HG02970 (cell line): Measurements from ENCODE around the gene COL25A1.

Experiments used
- ATAC-seq: cut with Tn5 transposase; IDR thresholded peaks from one replicate; pipeline ENCODE4 v1.9.1; 2021; ENCODE audit warnings: mild to moderate bottlenecking, moderate library complexity, moderate number of reproducible peaks; ENCODE audit not compliant: unreplicated experiment, low FRiP score

The COL25A1 gene

DNA sequence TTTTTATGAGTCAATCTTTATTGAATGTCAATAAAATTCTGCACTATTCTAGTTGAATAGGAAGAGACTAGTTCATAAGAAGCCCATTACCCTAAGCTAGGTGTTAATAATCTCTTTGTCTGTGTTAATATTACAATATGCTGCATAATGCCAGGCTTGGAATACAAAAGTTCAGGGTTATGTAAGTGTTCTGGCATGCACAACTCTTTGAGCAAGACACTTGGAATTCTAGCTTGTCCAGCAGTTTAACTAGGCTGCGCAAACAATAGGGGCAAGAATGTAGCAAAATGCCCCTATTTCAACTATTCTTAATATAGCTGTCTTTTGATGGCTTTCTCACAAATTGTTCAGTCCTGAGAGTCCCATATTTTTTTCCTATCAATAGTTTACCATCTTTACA, 508.3 kb downstream of the COL25A1 start:
- ATAC-seq: no peak

DNA sequence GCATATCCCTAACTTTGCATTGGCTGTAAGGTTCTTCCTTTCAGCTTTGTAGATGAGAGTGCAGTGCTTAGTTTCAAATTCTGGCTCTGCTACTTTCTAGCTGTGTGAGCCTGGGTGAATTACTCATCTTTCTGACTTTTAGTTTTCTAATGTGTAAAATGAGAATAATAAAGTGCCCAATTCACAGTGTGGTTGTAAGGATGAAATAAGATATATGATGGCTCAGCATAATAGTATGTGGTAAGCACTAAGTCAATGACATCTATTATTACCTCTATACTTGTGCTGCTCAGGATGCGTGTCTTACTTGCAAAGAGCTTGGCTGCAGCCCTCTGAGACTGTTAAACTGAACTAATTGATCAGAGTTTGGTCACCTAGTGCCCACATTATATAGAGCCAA, 509.0 kb downstream of the COL25A1 start:
- no peak for ATAC-seq

DNA sequence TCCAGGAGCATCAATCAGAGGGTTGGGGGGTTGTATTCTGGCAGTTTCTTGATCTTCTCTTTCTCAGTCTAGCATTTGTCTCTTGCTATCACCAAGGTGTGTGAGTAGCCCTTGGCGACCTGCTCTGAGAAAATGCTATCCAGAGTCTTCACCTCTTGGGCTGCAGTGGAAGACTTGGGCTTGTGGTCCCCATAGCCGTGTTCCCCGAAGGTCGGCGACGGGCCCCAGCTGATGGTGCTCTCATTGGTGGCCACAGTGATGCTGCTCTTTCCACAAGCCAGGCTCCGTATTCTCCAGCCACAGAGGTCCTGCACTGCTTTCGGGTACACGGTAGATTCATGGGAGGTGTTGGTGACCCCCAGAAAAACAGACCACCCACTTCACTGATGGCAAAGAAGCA, 513.7 kb downstream of the COL25A1 start:
- no peak for ATAC-seq

DNA sequence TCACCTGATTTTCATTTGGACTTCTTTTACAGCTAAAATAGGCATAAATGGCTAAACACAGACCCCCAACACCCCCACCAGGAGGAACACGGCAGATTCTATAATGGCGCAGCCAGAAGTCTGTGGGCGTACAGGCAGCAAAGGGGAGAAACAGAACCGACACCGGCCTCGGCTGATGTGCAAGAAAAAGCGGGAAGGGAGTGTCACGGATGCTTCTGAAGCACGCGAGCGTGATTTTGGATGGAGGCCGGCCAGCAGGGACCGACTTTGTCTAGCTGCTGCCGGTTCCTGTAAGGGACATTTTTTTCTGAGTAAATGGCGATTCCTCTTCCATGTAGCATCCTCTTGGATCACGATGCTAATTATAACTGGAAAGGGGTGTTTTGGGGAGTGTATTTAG, 514.7 kb downstream of the COL25A1 start:
- ATAC-seq: no peak

DNA sequence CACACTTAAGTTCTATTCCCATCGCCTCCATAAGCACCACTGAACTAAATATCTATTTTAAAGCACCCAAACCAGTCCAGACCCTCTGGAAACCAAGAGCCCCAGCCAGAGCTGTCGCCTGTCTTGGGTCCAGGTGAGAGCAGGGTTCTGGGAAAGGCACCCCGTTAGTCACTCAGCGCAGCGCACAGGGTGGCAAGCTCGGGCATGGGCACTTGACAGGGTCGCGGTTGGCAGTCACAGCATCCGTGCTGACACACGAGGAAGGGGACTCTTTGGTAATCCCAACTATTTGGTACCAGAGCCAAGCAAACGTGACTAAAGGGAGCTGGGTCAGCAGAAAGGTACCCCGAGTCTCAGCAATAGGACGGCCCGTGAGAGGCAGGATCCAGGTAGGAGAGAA, 515.4 kb downstream of the COL25A1 start:
- ATAC-seq: no peak

DNA sequence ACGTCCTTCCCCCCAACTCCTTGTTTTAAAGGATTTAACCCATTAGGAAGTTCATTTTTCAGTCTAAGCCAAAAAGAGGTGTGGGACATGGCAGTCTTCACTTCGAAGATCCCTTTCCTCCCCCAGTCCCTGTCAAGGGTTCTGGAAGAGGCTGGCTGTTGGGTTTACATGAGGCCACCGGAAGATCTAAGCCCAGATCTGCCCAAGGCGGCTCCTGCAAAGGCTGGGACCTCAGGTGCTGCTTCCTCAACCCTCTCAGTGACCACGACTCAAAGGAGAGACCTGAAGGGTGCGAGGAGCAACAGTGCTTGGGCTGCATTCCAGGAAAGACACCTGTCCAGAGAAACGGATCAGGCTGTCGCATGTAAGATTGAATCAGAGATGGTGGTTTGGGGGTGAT, 516.1 kb downstream of the COL25A1 start:
- no peak for ATAC-seq

DNA sequence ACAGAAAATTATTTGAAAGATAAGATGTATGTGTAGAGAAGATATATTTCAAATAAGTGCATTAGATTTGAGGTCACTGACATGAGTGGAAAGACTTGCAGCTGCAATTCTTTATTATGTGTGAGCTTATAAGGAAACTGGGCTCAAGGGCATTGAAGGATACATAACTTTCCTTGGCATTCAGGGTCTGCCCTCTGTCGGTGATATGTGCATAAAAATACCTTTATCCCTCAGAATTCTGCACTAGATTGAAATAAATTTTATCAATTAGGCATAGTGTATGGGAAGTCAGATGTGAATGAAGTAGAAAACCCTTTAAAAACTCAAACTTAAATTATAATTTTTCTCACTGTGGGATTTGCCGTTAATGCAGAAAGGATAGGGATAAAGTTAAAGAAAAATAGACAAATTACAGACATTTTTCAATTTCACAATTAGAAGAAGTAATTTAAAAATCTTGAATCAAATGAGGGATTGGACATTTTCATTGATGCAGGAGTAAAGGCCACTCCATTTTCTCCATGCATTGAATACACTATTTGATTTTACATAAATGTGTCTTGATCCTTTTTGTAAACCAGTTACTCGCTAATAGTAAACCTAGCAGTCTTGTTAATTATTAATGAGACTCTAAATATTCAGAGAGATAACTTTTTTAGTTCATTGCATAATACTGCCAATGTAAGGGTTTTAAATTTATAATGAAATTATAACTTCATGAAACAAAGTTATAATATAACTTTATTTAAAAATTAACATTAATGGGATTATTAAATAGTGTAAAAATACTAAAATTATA, 518.6 kb downstream of the COL25A1 start:
- no peak for ATAC-seq

DNA sequence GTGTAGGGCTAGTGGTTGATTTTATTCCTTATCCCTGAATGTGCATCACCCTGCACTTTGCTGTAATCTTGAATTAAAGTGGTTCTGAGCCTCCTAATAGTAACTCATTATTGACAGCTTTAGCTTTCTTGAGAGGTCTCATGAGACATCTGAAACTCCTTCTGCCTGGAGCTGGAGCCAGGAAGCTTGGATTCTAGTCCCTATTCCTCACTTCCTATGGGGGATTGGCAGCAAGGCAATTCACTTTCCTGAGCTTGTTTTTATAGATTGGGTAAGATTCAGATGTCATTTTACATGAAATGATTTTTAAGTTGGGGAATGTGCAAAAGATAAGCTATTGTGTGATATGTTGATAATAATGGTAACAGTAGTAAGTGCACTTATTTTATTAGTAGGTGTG, 522.5 kb downstream of the COL25A1 start:
- no peak for ATAC-seq

DNA sequence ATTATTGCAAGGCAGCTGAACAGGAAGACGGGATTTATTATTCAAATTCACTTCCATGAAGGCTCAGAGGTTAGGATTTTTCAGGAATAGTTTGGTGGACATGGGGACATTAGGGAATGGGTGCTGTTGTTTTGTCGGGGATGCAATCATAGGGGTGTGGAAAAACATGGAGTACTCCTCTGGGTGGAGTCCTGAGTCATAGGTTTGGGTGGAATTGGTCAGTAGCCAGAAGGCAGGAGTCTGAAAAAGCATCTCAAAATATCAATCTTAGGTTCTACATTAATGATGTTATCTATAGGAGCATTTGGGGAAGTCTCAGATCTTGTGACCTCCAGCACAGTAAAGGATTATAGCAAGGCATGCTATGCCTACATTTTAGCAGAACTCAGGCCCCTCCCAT, 525.1 kb downstream of the COL25A1 start:
- no peak for ATAC-seq

DNA sequence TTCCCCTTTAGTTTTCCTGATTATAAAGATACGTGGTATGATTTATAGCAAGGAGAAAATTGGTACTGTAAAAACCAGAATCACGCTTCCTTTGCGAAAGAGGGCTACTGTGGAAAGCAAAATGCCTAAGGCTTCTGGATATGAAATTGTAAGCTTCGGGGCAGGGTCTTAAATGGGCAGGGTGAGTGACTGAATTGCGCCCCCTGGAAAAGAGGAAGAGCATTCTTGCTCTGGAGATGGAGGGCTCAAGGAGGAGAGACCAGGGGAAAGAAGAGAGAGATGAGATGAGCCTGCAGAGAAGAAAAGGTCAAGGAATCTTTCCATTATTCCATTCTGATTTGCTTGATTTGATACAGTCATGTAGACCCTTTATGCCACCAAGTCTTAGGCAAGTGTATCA, 526.5 kb downstream of the COL25A1 start:
- no peak for ATAC-seq

DNA sequence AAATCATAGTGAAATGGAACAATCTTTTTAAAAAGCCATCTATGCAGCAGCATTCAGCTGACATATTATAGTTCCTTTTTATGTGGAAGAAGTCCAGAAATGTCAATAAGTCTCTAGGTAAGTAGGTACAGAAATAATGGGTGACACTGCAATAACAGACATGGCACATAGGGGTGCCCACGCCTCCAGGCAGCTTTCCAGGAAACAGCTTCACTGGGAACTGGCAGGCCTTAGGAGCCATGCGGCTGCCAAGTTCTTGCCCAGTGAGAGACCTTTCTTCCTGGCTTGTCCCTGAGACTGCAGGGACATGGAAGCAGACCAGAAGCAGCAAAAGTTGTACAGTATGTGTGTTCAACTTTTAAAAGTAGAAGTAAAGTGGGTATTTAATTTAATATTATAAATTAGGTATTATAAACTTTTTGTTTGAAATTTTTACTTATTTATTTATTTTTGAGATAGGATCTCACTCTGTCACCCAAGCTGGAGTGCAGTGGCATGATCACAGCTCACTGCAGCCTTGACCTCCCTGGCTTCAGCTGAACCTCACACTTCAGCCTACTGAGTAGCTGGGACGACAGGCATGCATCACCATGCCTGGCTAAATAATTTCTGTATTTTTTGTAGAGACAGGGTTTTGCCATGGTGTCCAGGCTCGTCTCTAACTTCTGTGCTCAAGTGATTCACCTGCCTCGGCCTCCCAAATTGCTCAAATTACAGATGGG, 527.5 kb downstream of the COL25A1 start:
- ATAC-seq: no peak

DNA sequence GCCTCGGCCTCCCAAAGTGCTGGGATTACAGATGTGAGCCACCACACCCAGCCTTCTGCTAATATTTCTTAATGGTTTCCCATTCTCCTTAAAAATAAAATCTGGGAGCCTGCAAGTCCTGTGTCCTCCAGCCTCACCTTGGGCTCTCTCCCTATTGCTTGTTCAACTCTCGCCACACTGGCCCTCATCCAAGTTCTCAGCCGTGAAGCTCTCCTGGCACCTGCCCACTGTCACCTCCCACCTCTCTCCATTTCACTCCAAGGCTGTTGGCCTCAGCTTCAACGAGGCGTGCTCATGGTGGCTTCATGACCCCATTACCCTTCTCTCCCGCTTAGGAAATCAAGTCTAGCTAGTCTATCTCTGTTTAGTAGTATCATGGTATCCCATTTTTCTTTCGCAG, 530.1 kb downstream of the COL25A1 start:
- no peak for ATAC-seq

DNA sequence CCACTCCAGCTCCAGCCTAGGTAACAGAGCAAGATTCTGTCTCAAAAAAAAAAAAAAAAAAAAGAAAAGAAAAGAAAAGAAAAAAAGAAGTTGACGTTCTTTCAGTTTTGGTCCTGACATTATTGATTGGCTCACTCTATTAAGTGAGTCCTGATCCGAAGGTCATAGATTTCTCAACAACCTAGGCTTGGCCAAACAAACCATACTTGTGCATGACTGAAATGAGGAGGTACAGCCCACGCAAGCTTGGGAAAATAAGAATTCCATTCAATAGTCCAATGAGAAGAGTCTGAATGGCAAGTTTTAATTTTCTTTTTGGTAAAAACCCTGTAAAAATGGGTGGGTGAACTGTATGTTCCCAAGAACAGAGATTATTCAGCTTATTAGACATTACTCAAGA, 536.4 kb downstream of the COL25A1 start:
- ATAC-seq: no peak

DNA sequence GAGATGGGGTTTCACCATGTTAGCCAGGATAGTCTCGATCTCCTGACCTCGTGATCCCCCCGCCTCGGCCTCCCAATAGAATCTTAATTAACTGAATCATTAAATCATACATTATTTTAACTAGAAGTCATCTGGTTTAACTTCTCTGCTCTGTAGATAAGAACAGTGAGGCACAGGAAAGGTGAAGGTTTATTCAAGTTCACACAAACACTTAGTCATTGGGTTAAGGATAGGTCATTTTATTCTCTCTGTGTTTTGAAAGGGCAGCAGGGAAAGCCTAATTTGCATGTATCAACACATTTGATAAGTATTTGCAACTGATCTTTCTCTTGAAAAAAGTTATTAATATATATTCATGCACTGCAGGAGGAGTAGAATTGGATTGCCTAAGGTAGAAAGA, 538.5 kb downstream of the COL25A1 start:
- ATAC-seq: no peak

DNA sequence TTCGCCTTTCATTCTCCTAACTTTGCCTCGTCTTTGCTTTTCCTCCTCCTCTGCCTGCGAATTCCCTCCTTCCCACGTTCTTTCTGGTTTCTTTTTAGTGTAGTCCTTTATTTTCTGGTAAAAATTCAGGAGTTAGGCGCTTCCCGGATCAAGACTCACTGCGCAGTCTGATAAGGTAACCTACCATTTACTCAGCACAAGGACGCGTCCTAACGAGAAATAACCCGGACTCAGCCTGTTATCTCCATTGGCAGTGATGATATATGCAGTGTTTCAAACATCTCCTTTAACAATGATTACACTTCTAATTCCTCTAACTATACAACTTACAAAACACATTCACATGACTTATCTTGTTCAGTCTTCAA, 539.2 kb downstream of the COL25A1 start:
- ATAC-seq: no peak

DNA sequence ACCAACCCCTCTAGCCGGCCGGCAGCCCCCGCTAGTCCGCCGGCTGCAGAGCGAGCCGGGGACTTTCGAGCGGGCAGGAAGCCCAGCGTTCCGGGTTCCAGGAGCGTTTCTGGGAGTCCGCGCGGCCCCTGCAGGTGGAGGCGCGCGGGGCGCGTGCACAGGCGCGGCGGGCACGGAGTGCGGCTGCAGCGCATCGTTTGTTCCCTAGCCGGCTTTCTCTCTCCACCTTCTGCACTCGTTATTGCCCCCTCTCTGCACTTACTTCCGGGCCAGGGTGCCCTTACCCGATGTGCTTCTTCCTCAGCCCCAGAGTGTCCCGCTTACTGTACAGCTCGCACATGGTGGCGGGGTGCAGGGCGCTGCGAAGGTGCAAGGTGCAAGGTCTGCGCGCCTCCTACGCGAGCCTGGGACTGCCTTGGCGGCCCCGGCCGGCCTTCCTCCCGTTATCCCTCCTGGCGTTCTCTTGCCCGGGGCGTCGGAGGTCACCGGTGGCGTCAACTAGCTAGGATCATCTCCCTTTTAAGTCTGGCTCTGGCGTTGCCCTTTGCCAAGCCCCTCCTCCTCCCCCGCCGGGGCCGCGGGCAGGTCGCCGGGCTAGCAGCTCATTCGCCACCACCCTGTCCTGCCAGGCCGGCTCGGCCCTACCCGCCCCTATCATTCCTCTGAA, 539.8 kb downstream of the COL25A1 start, which contains the start of gene ETNPPL:
Gene ETNPPL, minus strand, starts transcription at position 495 of the 667 bp plus-strand sequence. Its CDS starts 155 bp downstream, at position 340.
- no peak for ATAC-seq
